C4-2B (cell line): ENCODE results near the gene RCAN3.
"Not testable (repeated sequence)": the region's sequence is repeated elsewhere in the genome, so short reads cannot be mapped to it uniquely, and the experiment has no call there.

Experiments used
- H3K27ac ChIP-seq: fragments of 450-650 bp; 2 replicates; pipeline ENCODE4 v1.5.1; 2017
- ZFX ChIP-seq: fragments of 450-650 bp; IDR thresholded peaks from 2 replicates; pipeline ENCODE4 v1.6.1; 2017
- TF ChIP-seq, protein P1 (sequence below): fragments of 450-650 bp; conservative IDR thresholded peaks from 2 replicates; pipeline ENCODE4 v1.5.1; 2017; ENCODE audit warnings: mild to moderate bottlenecking

RCAN3 gene

DNA sequence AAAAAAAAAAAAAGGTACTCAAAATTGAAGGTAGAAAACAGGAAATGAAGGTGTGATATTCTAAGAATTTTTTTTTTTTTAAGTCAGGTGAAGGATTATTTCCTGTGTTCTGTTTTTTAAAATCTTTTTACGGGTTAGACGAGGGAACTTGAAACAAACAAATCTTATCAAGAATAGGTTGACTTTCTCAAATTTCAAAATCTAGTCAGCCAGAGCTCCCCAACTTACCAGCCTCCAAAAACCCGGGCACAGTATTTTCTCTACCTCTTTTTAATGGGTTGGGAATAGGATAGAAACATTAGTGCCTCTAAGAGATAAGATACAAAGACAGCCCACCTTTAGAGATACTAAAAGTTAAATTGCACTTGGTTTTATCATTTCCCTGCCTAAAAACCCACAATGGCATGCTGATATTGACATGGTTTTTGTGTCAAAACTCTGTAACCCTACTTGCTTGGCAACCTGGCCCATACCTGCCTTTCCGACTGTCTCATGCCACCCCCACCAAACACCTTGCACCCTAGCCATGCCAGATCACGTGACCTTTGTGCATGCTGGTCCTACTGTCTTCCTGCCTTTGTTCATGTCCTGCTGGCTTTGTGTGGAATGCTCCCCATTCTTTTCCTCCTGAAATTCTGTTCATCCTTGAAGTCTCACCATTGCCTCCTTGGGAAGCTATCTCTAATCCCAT is 4.2 kb downstream of the RCAN3 start:
- TF ChIP-seq ZFX: no peak
- TF ChIP-seq, protein P1, sequence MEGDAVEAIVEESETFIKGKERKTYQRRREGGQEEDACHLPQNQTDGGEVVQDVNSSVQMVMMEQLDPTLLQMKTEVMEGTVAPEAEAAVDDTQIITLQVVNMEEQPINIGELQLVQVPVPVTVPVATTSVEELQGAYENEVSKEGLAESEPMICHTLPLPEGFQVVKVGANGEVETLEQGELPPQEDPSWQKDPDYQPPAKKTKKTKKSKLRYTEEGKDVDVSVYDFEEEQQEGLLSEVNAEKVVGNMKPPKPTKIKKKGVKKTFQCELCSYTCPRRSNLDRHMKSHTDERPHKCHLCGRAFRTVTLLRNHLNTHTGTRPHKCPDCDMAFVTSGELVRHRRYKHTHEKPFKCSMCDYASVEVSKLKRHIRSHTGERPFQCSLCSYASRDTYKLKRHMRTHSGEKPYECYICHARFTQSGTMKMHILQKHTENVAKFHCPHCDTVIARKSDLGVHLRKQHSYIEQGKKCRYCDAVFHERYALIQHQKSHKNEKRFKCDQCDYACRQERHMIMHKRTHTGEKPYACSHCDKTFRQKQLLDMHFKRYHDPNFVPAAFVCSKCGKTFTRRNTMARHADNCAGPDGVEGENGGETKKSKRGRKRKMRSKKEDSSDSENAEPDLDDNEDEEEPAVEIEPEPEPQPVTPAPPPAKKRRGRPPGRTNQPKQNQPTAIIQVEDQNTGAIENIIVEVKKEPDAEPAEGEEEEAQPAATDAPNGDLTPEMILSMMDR: no peak

DNA sequence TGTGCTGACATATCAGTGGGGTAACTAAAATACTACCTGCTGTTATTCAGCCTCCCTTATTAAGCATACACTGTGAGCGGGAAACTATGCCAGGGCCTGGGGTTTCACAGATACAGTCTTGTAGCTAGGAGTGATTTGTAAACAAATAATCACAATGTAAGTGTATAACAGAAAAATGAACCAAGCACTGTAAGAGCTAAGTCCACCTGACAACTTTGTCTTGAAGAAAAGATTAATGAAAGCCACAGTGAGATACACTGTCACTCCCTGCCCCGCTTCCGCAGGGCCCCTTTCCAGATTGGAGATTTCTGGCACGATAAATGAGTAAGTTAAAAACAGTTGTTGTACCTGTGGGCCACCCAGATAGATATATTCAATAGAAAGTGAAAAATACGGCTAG is 4.8 kb downstream of the RCAN3 start:
- TF ChIP-seq, protein P1: no peak
- no peak for TF ChIP-seq ZFX
- peak overlapping the region; percentile 25; the same call in 1 of the 2 replicates for H3K27ac ChIP-seq

More for the DNA sequence above, 4.2 kb downstream of the RCAN3 start:
- no peak overlapping the region for H3K27ac ChIP-seq

DNA sequence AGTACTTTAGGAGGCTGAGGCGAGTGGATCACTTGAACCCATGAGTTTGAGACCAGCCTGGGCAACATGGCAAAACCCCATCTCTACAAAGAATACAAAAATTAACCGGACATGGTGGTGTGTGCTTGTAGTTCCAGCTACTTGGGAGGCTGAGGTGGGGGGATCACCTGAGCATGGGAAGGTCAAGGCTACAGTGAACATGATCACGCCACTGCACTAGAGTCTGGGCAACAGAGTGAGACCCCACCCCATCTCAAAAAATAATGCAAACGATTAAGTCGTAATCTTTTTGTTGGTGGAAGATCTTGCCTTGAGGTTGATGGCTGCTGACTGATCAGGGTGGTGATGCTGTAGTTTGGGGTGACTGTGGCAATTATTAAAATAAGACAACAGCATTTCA is 6.3 kb downstream of the RCAN3 start:
- no peak overlapping the region for H3K27ac ChIP-seq
- TF ChIP-seq, protein P1: no peak
- no peak for TF ChIP-seq ZFX

DNA sequence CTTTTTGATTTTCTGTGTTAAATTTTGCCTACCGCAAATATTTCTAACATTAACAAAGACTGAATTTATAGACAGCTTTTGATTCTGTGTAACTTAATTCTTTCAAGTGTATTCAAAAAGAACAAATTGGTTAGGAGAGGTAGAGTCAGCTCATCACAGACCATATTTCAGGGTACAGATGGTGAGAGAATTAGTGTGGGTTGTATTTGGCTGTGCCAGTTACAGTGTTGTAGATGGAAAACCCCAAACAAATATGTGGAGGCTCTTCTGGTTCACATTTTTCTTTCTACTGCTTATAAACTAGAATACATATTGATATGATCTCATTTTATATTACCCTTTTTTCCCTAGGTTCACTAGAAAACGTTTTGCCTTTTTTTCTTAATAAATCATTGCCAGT is 11.1 kb downstream of the RCAN3 start:
- TF ChIP-seq, protein P1: no peak
- TF ChIP-seq ZFX: no peak
- H3K27ac ChIP-seq: no peak overlapping the region

DNA sequence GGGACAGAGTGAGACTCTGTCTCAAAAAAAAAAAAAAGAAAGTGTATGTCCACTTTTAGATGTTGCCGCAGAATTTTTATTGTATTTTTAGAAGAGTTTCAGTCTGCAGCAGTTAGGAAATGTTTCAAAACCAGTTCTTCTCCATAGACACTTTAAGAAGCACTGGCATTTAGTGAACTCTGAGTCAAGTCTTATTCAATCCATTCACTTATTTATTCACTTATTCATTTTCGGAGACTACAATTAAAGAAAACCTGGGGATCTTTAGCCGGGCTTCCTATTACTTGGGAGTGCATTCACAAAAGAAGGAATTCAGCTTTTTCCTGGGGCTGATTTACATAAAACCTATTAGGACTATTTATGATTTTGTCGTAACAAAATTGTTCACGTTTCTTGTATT is 12.3 kb downstream of the RCAN3 start:
- TF ChIP-seq, protein P1: no peak
- no peak for TF ChIP-seq ZFX
- no peak overlapping the region for H3K27ac ChIP-seq

DNA sequence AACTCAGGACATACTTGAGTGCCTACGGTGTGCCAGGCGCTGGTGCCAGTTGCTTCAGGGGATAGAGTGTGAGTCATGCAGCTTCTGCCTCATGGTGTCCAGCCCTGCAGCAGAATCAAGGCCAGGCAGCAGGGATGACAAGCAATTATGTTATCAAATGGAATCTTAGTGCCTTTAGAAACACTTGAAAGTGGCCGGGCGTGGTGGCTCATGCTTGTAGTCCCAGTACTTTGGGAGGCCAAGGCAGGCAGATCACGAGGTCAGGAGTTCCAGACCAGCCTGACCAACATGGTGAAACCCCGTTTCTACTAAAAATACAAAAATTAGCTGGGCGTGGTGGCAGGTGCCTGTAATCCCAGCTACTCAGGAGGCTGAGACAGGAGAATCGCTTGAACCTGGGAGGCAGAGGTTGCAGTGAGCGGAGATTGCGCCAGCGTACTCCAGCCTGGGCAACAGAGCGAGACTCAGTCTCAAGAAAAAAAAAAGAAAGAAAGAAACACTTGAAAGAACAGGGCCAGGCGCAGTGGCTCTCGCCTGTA is 13.1 kb downstream of the RCAN3 start:
- not testable (repeated sequence) for H3K27ac ChIP-seq

DNA sequence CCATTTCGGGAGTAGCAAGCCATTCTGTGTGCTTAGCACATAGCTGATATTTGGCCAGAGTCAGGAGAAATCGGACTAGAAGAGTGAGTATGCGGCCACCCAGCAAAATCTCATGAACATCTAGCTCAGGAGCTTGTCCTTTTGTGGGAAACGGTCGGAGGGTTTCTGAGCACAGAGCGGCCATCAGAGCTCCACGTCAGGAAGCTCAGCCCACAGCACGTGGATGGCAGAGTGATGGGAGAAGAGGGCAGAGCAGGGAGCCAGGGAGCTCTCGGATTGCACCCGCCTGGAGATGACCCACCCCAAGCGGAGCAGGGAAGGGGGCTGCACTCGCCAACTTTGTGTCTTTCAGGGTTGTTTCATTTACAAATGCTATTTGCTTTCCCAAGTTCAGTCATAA is 13.9 kb downstream of the RCAN3 start:
- no peak overlapping the region for H3K27ac ChIP-seq
- TF ChIP-seq ZFX: no peak
- TF ChIP-seq, protein P1: no peak

DNA sequence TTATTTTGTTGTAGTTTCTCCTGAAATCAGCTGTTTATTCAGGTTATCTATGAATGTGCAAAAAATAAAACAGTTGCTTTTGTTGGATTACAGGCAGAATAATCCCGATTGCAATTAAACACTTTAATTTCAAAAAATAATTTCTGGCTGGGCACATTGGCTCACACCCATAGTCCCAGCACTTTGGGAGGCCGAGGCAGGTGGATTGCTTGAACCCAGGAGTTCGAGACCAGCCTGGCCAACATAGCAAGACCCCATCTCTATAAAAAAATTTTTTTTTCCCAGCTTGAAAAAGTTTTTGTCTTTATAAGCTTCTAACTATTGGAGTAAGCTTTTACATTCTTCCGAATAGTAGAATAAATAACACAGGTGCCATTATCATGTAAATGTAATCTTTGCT is 15.3 kb downstream of the RCAN3 start:
- H3K27ac ChIP-seq: no peak overlapping the region
- TF ChIP-seq, protein P1: no peak
- TF ChIP-seq ZFX: no peak

DNA sequence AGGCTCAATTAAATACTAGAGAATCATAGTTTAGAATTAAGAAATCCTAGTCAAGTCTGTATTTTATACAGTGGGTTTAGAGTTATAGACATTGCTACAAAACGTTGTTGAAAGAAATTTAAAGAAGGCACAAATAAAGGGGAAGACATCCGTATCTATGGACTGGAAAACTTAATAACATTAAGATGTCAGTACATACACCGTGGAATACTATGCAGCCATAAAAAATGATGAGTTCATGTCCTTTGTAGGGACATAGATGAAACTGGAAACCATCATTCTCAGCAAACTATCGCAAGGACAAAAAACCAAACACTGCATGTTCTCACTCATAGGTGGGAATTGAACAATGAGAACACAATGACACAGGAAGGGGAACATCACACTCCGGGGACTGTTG is 17.6 kb downstream of the RCAN3 start:
- H3K27ac ChIP-seq: not testable (repeated sequence)
